Common myeloid progenitor, CD34-positive (primary cell): ENCODE results near the gene LCE1C.

Experiments used
- CTCF ChIA-PET: fragments of 350-600 bp; sonication (Branson Sonifier 250); formaldehyde crosslinking; loops from one replicate; lab custom pipeline; 2021; ENCODE audit warnings: antibody characterized with exemption; lab: Charles Lee
- POLR2A ChIA-PET: fragments of 350-600 bp; sonication (Branson Sonifier 250); formaldehyde crosslinking; loops from one replicate; lab custom pipeline; 2021; ENCODE audit warnings: antibody characterized with exemption; lab: Charles Lee
- DNase-seq, 3 donors: peaks; one replicate each; pipeline versions ENCODE4 v3.0.0 to v3.0.0-alpha.2; 2013
- H3K27ac ChIP-seq, 2 experiments: 1 replicate in 1 of 2; 2 replicates in 1 of 2; pipeline ENCODE4 v1.7.0; 2013; ENCODE audit warnings: inconsistent platforms in 2 of 2, low read length in 2 of 2, mild to moderate bottlenecking in 2 of 2, low read depth in 1 of 2, moderate library complexity in 1 of 2; ENCODE audit not compliant: severe bottlenecking in 2 of 2, insufficient read depth in 1 of 2, poor library complexity in 1 of 2
- H3K27me3 ChIP-seq, 5 experiments: replicated peaks in 2 of 5; 1 replicate in 3 of 5; 2 replicates in 2 of 5; pipeline versions ENCODE4 v1.6.1 to v1.7.0; 2013; ENCODE audit warnings: low read length in 4 of 5, mild to moderate bottlenecking in 2 of 5, moderate library complexity in 2 of 5, inconsistent platforms in 1 of 5; ENCODE audit not compliant: insufficient read depth in 5 of 5, control insufficient read depth in 4 of 5
- H3K36me3 ChIP-seq, 4 experiments: 1 replicate in 2 of 4; 2 replicates in 2 of 4; pipeline versions ENCODE4 v1.6.1 to v1.7.0; 2013; ENCODE audit warnings: low read length in 3 of 4, control low read depth in 1 of 4, mild to moderate bottlenecking in 1 of 4; ENCODE audit not compliant: control insufficient read depth in 4 of 4, insufficient read depth in 4 of 4
- H3K4me1 ChIP-seq, 4 experiments: 1 replicate in 3 of 4; 2 replicates in 1 of 4; pipeline versions ENCODE4 v1.6.1 to v1.7.1; 2013; ENCODE audit warnings: low read length in 3 of 4, mild to moderate bottlenecking in 3 of 4, control low read depth in 1 of 4, inconsistent platforms in 1 of 4, moderate library complexity in 1 of 4; ENCODE audit not compliant: control insufficient read depth in 4 of 4, insufficient read depth in 4 of 4; ENCODE audit errors: control extremely low read depth in 1 of 4
- H3K4me3 ChIP-seq, 7 experiments: 1 replicate in 4 of 7; 2 replicates in 3 of 7; pipeline versions ENCODE4 v1.5.1 to v1.7.0; 2013; ENCODE audit warnings: mild to moderate bottlenecking in 7 of 7, low read length in 6 of 7, moderate library complexity in 6 of 7, inconsistent platforms in 2 of 7, low read depth in 2 of 7, control low read depth in 1 of 7; ENCODE audit not compliant: insufficient read depth in 4 of 7, control insufficient read depth in 1 of 7; ENCODE audit errors: extremely low read depth in 1 of 7
- H3K9me3 ChIP-seq, 5 experiments: 1 replicate in 4 of 5; 2 replicates in 1 of 5; pipeline versions ENCODE4 v1.6.1 to v1.7.1; 2013; ENCODE audit warnings: low read length in 4 of 5, mild to moderate bottlenecking in 2 of 5, inconsistent platforms in 1 of 5, low read depth in 1 of 5, moderate library complexity in 1 of 5; ENCODE audit not compliant: control insufficient read depth in 4 of 5, insufficient read depth in 2 of 5; ENCODE audit errors: control extremely low read depth in 1 of 5
- WGBS: methylation state at CpG from one replicate; pipeline ENCODE4 v1.1.5; 2013; ENCODE audit not compliant: insufficient coverage; 5-methylcytosine and 5-hydroxymethylcytosine counted together

Gene LCE1C

DNA sequence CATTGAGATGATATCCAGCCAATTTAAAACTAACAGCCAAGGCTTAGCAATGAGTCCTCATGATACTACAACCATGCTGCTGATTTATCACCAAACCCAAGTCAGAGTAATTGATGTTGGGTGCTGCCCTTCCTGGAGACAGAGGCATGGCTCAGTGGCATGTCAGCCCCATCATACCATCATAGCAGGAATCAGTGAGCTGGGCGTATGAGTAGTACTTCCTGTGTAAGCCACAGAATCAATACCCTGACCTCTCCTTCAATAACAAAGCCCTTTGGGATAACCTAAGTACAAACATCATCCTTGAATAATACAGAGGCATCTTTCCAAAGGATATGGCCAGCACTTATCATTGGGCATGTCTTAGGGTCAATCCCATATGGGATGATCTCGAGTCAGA, 23.4 kb downstream of the LCE1C start:
- peaks cover 0 to 18% (median 2%) of the 10 kb centered on the region in 5 experiments for H3K27me3 ChIP-seq
- H3K4me3 ChIP-seq, result no peak overlapping the region
- 80% methylated on average over 1 of the region's 2 CpGs for WGBS
- H3K36me3 ChIP-seq, result no peaks in the 10 kb centered on the region
- DNase-seq, result no peak
- POLR2A ChIA-PET, result no interaction called here
- CTCF ChIA-PET, result no interaction called here
- H3K9me3 ChIP-seq, result no peaks in the 10 kb centered on the region
- H3K4me1 ChIP-seq, result no peaks in the 10 kb centered on the region
- no peak overlapping the region for H3K27ac ChIP-seq

GRCh38 chr1:152777510-152778137, 28.8 kb downstream of the LCE1C start:
- 83% methylated on average over 1 of the region's 4 CpGs for WGBS
- ChIA-PET CTCF (no interaction called here), POLR2A (no interaction called here)
- H3K36me3 ChIP-seq, result no peaks in the 10 kb centered on the region
- H3K4me3 ChIP-seq, result no peak overlapping the region
- no peak overlapping the region for H3K27ac ChIP-seq
- H3K9me3 ChIP-seq, result no peaks in the 10 kb centered on the region
- H3K27me3 ChIP-seq, result peaks cover 0 to 13% (median 0%) of the 10 kb centered on the region in 5 experiments
- DNase-seq, result no peak
- H3K4me1 ChIP-seq, result no peaks in the 10 kb centered on the region

DNA sequence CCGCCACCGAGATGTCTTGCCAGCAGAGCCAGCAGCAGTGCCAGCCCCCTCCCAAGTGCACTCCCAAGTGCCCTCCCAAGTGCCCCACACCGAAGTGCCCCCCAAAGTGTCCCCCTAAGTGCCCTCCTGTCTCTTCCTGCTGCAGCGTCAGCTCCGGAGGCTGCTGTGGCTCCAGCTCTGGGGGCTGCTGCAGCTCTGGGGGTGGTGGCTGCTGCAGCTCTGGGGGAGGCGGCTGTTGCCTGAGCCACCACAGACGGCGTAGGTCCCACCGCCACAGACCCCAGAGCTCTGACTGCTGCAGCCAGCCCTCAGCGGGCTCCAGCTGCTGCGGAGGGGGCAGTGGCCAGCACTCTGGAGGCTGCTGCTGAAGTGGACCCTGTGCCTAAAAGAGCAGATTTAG, 30.1 kb downstream of the LCE1C start:
- peaks cover 0 to 13% (median 0%) of the 10 kb centered on the region in 5 experiments for H3K27me3 ChIP-seq
- no peaks in the 10 kb centered on the region for H3K36me3 ChIP-seq
- H3K4me3 ChIP-seq, result no peak overlapping the region
- 85% methylated on average over 11 of the region's 11 CpGs for WGBS
- H3K27ac ChIP-seq, result no peak overlapping the region
- ChIA-PET POLR2A (no interaction called here), CTCF (no interaction called here)
- peaks cover 0 to 1% (median 0%) of the 10 kb centered on the region in 5 experiments for H3K9me3 ChIP-seq
- no peaks in the 10 kb centered on the region for H3K4me1 ChIP-seq
- DNase-seq, result no peak

- 93% methylated on average over 6 of the region's 6 CpGs for WGBS
- no peak within 1 kb of the TSS for H3K27ac ChIP-seq
- ChIA-PET CTCF (no interaction called here), POLR2A (no interaction called here)
- DNase-seq, result no peak
- H3K9me3 ChIP-seq, result peaks cover 0 to 1% (median 0%) of the 10 kb centered on the region in 5 experiments
- no peaks in the 10 kb centered on the region for H3K4me1 ChIP-seq
- H3K27me3 ChIP-seq, result peaks cover 0 to 13% (median 3%) of the 10 kb centered on the region in 5 experiments
- H3K4me3 ChIP-seq, result no peak within 1 kb of the TSS
- H3K36me3 ChIP-seq, result no peaks in the 10 kb centered on the region
These were observed 31.6 kb downstream of the LCE1C start, which contains the start of gene LCE1F for GRCh38 chr1:152774875-152775274. TSS of gene LCE1F (plus strand) at chr1:152775140. CDS start at chr1:152776372, 1,232 bp downstream.

GRCh38 chr1:152770411-152770810, 36.0 kb downstream of the LCE1C start:
- Histone ChIP-seq H3K4me1 (no peaks in the 10 kb centered on the region), H3K27ac (no peak overlapping the region), H3K9me3 (peaks cover 0 to 3% (median 0%) of the 10 kb centered on the region in 5 experiments), H3K36me3 (no peaks in the 10 kb centered on the region), H3K27me3 (peaks cover 0 to 4% (median 0%) of the 10 kb centered on the region in 5 experiments), H3K4me3 (no peak overlapping the region)
- no peak for DNase-seq
- POLR2A ChIA-PET, result no interaction called here
- CTCF ChIA-PET, result no interaction called here
- WGBS, result no CpG with 5 or more reads among the region's 1 CpG

DNA sequence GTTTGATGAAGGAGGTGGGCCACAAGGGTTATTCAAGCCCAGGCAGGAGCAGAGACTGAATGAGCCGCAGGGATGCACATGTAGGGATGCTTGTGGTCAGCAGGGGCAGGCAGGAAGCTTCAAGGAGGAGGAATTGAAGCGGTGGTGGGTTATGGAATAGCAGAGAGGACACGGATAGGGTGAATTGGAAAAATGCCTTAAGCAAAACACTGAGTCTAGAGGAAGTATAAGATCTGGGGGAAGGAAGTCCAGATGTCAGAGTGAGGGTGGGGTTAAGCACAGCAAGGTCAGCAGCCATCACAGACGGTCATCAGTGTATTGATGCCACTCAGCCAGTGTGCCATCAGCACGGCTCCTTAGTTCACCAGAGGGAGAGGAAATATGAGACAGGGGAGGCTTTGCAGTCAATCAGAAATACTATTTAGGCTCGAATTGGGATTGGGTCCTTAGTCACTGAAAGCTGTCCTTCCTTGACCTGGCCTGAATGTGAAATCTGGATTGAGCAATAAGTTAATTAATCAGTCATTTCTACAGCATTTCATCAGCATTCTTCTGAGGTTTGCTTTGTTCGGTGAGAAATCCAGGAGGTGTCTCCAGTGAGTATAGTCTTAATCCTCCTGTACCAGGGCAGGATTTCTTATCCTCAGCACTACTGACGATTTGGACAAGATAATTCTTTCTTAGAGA, 37.5 kb downstream of the LCE1C start:
- Histone ChIP-seq H3K4me3 (no peak overlapping the region), H3K4me1 (no peaks in the 10 kb centered on the region), H3K27ac (no peak overlapping the region), H3K27me3 (peaks cover 0 to 4% (median 0%) of the 10 kb centered on the region in 5 experiments), H3K36me3 (no peaks in the 10 kb centered on the region), H3K9me3 (peaks cover 0 to 3% (median 0%) of the 10 kb centered on the region in 5 experiments)
- DNase-seq, result no peak
- CTCF ChIA-PET, result no interaction called here
- POLR2A ChIA-PET, result no interaction called here
- 74% methylated on average over 5 of the region's 8 CpGs for WGBS

- H3K4me3 ChIP-seq, result no peak overlapping the region
- H3K36me3 ChIP-seq, result no peaks in the 10 kb centered on the region
- 100% methylated on average over 2 of the region's 3 CpGs for WGBS
- peaks cover 0 to 1% (median 0%) of the 10 kb centered on the region in 5 experiments for H3K9me3 ChIP-seq
- peaks cover 0 to 9% (median 0%) of the 10 kb centered on the region in 5 experiments for H3K27me3 ChIP-seq
- no peak overlapping the region for H3K27ac ChIP-seq
- no peaks in the 10 kb centered on the region for H3K4me1 ChIP-seq
- ChIA-PET POLR2A (no interaction called here), CTCF (no interaction called here)
- no peak for DNase-seq
These were observed 44.7 kb downstream of the LCE1C start for GRCh38 chr1:152761609-152762213.
